ENCODE measurements around the gene NUDC.

Gene NUDC

GRCh38 chr1:26922901-26923300 is 1.4 kb downstream of the NUDC start:
- Histone ChIP-seq H3K4me2 (ENCODE audit: low read depth, low read length, poor library complexity, severe bottlenecking) (peak overlapping the region; percentile 99), H3K27me3 (ENCODE audit: insufficient read depth, low read length, poor library complexity, severe bottlenecking) (no peaks in the 10 kb centered on the region), H3K4me3 (ENCODE audit: low read length, poor library complexity, severe bottlenecking) (peak overlapping the region; percentile 92), H3F3A (ENCODE audit: low read depth) (no peaks in the 10 kb centered on the region), H3K79me2 (ENCODE audit: insufficient read depth, low read length) (peaks cover 48% of the 10 kb centered on the region), H3K36me3 (ENCODE audit: insufficient read depth, low read length) (peaks cover 19% of the 10 kb centered on the region; the same call in 1 of the 2 replicates), H4K20me1 (ENCODE audit: insufficient read depth, low read length, poor library complexity, severe bottlenecking) (peaks cover 31% of the 10 kb centered on the region), H2AFZ (ENCODE audit: low read length) (no peak overlapping the region), H3K9ac (ENCODE audit: low read depth, low read length, poor library complexity, severe bottlenecking) (peak overlapping the region; percentile 92), H3K4me1 (ENCODE audit: insufficient read depth, low read length, poor library complexity, severe bottlenecking) (peaks cover 40% of the 10 kb centered on the region), H3K9me3 (ENCODE audit: insufficient read depth, low read depth, low read length) (no peaks in the 10 kb centered on the region), H3K9me2 (replicated peaks; ENCODE audit: low read depth, low read length) (no peaks in the 10 kb centered on the region)
- TF ChIP-seq EZH2phosphoT487 (IDR thresholded peaks at IDR 0.05; ENCODE audit: borderline replicate concordance) (no peak), CTCF (conservative IDR thresholded peaks at IDR 0.05; ENCODE audit: low read length) (no peak)

GRCh38 chr1:26923711-26924110 is 2.2 kb downstream of the NUDC start:
- Histone ChIP-seq H3K79me2 (ENCODE audit: insufficient read depth, low read length) (peaks cover 56% of the 10 kb centered on the region), H3F3A (ENCODE audit: low read depth) (no peaks in the 10 kb centered on the region), H3K9me3 (ENCODE audit: insufficient read depth, low read depth, low read length) (no peaks in the 10 kb centered on the region), H3K4me1 (ENCODE audit: insufficient read depth, low read length, poor library complexity, severe bottlenecking) (peaks cover 40% of the 10 kb centered on the region), H3K36me3 (ENCODE audit: insufficient read depth, low read length) (peaks cover 27% of the 10 kb centered on the region; the same call in 1 of the 2 replicates), H4K20me1 (ENCODE audit: insufficient read depth, low read length, poor library complexity, severe bottlenecking) (peaks cover 35% of the 10 kb centered on the region), H3K4me2 (ENCODE audit: low read depth, low read length, poor library complexity, severe bottlenecking) (peak overlapping the region; percentile 99), H3K9ac (ENCODE audit: low read depth, low read length, poor library complexity, severe bottlenecking) (peak overlapping the region; percentile 92), H3K27me3 (ENCODE audit: insufficient read depth, low read length, poor library complexity, severe bottlenecking) (no peaks in the 10 kb centered on the region), H3K4me3 (ENCODE audit: low read length, poor library complexity, severe bottlenecking) (peak overlapping the region; percentile 92), H3K9me2 (replicated peaks; ENCODE audit: low read depth, low read length) (no peaks in the 10 kb centered on the region), H2AFZ (ENCODE audit: low read length) (no peak overlapping the region)
- TF ChIP-seq EZH2phosphoT487 (IDR thresholded peaks at IDR 0.05; ENCODE audit: borderline replicate concordance) (no peak), CTCF (conservative IDR thresholded peaks at IDR 0.05; ENCODE audit: low read length) (no peak)

- Histone ChIP-seq H3F3A (ENCODE audit: low read depth) (no peaks in the 10 kb centered on the region), H3K4me3 (ENCODE audit: low read length, poor library complexity, severe bottlenecking) (no peak overlapping the region), H3K27me3 (ENCODE audit: insufficient read depth, low read length, poor library complexity, severe bottlenecking) (no peaks in the 10 kb centered on the region), H3K9ac (ENCODE audit: low read depth, low read length, poor library complexity, severe bottlenecking) (no peak overlapping the region), H3K79me2 (ENCODE audit: insufficient read depth, low read length) (peaks cover 35% of the 10 kb centered on the region), H4K20me1 (ENCODE audit: insufficient read depth, low read length, poor library complexity, severe bottlenecking) (peaks cover 11% of the 10 kb centered on the region), H3K4me1 (ENCODE audit: insufficient read depth, low read length, poor library complexity, severe bottlenecking) (no peaks in the 10 kb centered on the region), H3K4me2 (ENCODE audit: low read depth, low read length, poor library complexity, severe bottlenecking) (no peak overlapping the region), H3K9me3 (ENCODE audit: insufficient read depth, low read depth, low read length) (no peaks in the 10 kb centered on the region), H3K36me3 (ENCODE audit: insufficient read depth, low read length) (peaks cover 47% of the 10 kb centered on the region; the same call in 1 of the 2 replicates), H2AFZ (ENCODE audit: low read length) (no peak overlapping the region), H3K9me2 (replicated peaks; ENCODE audit: low read depth, low read length) (no peaks in the 10 kb centered on the region)
- TF ChIP-seq CTCF (conservative IDR thresholded peaks at IDR 0.05; ENCODE audit: low read length) (no peak), EZH2phosphoT487 (IDR thresholded peaks at IDR 0.05; ENCODE audit: borderline replicate concordance) (no peak)
These were observed 11.0 kb downstream of the NUDC start for GRCh38 chr1:26932531-26932930.
